ENCODE data around the gene STAT5A.

STAT5A gene

DNA sequence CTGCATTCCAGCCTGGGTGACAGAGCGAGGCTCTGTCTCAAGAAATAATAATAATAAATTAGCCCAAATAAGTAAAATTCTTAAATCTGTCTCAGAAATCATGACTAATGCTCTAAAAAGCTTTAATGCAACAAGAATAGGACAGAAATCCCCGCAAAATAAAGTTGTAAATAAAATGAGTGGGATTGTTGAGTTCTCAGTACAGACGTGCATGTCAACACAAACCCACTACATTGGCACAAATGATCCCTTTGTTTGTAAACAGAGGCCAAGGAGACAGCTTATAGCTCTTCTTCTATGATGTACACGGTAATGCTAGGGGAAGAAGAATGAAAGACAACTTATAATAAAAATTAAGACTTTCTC is 18.1 kb upstream of the STAT5A start:
- no peak for DNase-seq

DNA sequence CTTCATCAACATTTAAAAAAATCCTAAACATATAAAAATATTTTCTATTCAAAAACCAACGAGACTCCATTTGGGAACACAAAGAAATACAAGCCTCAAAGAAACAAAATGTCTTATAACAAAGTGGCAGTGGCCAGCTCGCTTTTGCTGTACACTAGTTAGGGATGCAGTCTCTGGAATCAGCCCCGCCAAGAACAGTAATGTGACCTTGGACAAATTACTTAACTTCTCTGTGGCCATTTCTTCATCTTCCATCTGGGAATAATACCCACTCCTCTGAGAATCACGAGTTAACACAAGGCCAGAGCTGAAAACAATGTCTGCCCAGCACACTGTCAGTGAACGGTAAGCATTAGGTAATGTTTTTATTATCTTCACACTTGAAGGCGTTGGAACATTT is 17.7 kb upstream of the STAT5A start:
- no peak for DNase-seq

DNA sequence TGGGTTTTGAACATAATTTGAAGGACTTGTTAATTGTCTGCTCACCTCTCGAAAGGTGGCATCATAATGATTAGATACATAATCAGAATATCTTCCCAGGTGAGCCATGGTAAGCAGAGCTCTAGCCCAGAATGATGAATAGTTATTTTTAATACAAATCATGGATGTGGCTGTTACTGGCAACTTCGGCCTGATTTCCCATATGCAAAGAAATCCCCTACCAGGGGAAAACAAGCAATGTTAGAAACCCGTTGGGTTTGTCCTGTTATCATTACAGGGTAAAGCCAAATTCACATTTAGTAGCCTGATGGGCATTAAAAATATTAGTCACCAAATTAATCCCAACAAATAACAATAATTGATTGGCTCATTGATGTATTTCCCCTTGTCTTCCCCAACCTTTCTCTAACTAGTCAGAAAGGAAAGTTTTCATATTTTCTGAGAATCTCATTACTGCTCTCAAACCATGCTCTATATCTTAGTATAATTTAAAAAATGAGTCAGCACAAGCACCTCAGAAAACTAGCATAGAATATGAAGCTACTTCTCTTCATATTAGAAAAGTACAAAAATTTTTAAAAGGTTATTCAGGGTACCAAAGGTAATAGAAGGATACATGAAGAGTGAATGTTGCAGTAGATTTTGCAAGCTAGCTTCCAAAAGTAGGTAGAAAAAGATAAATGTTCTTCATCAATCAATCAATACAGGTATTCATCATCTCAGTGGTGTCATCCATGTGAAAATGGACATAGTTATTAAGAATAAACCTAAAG is 17.1 kb upstream of the STAT5A start:
- DNase-seq = no peak

DNA sequence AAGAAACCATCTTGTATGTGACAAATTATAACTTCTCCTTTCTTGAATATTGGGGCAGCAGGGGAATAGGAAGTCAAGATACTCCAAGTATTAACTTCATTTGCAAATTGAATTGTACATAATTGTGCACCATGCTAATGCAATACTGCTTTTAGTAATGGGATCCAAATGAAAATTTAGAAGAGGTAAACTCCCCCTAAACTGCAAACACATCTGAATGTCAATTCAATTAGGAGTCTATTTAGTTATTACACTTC is 16.6 kb upstream of the STAT5A start:
- DNase-seq = no peak

DNA sequence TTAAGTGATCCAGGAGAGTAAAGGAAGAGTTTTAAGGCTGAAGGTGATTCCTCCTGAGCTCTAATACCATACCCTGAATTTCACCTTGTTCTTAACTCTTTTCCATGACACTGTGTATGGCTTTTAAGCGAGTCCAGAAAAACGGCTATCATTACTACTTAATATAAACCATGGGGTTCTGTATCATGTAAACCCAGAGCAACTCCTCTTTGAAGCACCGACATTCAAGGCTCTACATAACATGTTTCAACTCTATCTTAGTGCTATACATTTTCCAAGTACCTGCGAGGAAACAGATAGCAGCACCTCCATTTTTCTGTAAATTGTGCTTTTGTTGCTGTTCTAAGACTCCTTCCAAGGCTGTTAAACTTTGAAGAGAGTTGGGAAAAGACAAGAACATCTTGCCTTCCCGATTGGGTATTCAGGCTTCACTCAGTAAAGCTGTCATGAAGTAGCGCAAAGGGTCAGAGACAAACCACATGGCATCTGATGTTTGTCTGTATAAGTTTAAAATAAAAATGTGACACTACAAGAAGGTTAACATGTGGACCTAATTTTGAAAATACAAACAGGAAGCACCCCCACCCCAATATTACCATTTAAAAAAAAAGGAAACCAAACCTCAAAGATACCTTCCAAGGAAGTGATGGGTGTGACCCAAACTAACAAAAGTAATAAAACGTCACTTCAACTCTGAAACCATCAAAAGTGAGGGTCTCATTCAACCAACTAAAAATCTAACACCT is 16.0 kb upstream of the STAT5A start:
- DNase-seq = no peak

DNA sequence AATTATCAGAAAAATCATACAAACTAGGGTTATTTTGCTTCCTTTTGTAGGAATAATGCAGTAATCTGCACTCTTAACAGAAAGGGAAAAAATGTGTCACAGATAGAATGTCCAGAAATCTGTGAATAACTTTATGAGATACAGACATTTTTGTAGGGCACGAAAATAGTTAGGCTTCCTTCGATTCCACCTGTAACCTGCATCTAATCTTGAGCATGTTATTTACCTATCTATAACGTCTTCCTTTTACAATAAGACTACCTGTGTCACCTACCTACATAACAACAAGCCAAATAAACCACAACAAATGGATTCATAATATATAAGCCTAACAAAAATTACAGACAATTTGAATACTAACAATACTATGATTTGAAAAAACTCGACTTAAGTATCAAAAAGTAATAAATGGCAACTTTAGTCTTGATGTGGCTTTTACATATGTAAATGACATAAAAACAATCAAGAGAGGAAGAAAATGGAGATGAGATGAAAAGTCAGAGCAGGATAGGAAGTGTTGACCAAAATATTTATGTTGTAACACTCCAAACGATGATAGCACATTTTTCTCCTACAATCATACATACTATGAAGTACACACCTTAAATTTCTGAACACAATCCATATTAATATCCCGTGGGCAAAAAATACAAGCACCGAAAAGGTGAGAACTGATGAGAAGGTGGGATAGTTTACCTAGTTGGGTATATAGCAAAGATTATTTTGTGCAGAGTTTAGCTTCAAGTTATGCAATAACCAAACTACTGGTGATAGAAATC is 14.6 kb upstream of the STAT5A start:
- no peak for DNase-seq

DNA sequence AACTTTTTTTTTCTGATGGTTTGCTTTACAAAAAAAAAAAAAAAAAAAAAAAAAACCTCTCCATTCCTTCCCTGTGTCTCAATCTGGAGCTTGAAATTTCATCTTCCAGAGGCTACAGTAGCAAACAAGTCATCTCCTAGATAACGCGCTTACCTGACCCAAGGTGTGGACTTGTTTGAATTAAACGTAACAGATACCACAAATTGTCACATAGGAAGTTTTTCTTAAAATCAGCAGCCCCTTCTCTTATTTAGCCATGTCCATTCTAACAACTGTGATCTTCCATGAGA is 14.1 kb upstream of the STAT5A start:
- DNase-seq = no peak

DNA sequence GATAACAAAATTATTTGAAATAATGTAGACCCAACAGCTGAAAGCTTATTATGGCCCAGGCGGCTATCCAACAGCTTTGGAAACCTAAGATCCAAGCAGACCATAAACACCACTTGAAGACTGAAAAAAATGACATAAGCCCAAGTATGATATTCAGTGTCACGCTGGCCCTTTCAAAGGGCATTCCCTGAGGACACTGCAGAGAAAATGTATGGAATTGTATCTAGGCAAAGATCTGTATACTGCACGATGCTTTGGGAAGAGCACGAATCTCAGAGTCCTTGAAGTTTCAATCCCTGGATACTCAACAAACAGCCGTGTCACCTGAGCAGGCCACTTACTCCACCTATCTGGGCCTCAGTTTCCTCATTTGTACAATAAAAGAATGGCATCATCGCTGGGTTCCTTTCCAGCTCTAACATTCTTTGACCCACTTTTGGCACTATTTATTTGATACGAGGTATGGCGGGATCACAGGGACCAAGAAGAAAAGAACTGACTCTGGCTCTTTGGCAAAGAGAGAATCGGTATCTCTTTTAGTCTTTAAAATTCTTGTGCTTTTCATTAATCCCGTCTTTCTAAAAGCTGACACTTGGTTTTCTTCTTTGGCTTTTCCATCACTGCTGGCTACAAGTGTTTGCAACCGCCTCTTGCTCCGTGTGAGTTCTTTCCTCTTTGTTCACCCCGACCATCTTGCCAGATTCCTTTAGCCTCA is 13.3 kb upstream of the STAT5A start:
- no peak for DNase-seq

DNA sequence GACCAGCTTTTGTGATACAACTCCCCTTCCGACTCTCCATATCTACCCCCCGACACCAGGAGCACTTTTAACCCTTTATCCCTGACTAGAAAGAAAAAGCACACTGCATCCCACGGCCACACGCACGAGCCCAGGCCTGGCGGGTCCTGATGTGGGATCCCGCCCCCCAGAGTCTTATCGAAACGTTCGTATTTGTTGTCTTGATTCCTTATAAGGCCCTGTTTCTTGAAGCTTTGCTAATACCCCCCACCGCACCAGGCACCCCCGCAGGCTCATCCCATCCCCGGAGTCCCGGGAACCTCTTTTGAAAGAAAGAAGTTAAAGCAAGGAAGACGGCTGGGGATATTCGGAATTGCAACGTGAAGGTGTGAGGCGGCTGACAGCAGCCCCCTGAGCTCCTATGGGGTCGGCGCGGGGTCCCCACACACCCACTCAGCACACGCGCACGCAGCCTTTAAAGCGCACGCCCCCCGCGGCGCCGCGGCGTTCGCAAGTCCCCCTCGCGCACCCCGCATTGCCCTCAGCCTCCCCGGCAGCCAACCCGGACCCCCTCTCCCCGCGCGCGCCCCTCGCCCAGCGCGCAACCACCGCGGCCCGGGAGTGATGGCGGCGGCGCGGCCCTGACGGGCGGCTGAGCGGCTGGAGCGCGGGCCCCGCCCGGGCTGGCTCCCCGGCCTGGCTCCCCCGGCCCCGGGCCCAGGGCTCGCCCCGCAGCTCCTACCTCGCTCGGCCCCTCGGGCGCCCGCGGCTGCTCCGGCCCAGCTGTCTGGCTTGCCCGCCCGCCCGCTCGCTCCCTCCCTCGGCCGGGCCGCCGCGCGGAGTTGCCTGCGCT is 12.6 kb upstream of the STAT5A start:
- peak; percentile 18 for DNase-seq

DNA sequence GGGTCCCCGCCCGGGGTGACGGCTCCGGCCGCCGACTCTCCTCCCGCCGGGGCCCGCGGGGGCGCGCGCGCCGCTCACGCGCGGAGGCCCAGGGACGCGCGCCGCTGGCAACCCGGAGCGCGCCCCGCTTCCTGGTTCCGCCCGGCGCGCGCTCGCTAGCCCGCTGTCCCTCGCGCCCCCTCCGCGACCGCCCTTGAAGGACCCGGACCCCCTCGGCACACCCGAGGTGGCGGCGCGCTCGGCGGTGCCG is 12.0 kb upstream of the STAT5A start, which contains the start of gene STAT5B:
Gene STAT5B (minus strand): TSS at position 33 of the 250 bp plus-strand sequence. CDS start 44,264 bp downstream, outside the sequence.
- peak; percentile 46 for DNase-seq

DNA sequence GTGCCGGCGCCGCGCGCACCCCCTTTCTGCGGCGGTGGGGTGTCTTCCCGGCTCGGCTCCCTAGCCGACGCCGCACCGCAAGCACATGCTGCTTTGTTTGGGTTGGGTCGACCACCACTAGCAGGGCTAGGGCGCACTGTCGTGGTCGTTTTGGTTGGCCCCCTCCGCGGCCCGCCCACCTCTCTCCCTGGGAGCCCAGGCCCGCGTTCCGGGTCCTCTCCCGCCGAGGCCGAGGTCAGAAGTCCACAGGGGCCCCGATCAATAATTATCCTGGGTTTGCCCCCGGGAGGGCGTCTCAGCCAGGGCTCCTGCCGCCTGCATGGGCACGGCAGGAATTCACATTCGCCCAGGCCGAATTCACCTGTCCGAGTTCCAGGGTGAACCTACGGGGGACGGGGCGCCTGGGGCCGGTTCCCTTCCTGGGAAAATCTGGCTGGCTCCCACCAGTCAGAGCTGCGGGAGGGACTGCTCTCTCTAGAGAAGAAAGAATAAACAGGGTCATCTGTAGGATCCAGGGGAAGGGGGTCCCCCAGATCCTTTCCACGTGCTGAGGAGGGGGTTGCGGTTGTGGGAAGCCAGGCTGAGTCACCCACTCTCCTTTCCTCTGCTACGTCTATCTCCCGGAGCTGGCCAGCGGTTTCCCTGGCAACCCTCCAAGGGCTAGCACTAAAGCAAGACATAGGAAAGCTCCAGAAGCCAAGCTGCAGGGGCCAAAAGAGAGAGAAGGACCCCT is 11.5 kb upstream of the STAT5A start:
- DNase-seq = no peak

DNA sequence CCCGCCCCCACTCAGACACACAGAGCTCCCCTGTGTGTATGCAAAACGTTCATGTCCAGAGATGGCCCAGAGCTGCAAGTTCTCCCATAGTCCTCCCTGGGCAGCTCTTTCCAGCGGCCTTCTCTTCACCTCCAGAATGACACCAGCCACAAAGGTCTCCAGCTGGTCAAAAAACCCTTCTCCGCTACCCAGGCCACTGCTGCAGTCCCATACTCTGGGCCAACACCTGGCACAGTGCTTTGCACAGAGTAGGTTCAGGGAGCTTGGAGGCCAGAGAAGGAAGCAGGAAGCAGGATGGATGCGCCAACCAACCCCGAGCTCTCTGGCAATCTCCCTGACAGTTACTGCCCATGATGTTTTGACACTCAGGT is 11.0 kb upstream of the STAT5A start:
- no peak for DNase-seq

DNA sequence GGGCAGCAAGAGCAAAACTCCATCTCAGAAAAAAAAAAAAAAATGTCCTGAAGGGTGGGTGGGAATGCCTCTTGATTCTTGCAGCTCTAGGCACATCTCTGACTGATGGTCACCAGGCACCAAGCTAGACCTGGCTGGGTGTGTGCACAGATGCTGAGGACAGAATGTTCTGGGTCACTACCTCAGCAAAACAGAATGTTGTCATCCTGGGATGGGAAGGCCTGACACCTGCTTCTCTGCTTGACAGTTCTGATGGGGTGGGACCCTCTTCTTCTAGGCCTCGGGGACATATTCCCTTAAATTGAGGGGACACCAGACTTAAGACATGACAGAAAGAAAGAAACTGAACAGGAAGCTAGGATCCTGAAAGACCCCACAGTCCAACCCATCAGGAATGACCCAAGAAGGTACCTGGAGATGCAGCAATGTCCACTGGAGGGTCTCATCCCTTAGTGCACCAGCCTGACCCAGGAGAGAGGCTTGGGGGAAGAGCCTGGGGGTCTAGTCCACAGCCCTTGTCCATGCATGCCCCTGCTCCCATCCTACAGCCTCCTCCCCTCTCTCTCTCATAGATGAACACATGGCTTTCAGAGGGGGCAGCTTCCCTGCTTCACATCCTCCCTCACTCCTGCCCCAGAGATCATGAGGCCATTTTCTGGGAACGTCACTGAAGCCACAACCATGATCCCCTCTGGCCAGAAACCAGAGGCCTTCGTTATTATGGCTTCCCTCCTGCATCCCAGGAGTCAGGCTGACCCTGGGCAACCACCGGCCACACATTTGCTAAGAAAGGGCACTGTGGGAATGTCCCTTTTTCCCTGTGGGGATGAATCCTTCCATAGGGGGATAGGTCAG is 8.3 kb upstream of the STAT5A start:
- DNase-seq = no peak

DNA sequence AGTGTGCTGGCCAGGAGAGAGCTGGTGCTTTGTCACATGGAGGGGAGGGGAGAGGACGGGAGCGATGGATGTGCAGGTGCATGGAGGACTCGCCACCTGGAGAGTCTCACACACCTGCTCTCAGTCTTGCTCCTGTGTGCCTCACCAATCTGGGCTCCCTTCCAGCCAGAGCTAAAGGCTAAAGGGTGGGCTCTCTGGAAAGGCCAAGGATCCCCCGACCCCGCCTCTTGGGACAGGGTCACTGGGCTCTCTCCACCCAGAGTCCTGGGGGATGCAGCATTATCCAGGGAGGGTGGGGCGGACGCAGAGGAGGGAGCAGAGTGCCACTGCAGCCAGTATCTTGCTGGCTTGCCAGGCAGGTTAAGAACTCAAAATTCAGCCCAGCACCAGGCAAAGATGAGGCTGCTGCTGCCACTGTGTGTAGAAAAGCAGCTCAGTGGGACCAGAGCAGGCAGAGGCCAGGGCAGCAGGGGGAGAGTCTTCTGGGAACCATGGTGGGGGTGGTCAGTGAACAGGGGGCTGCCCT is 6.7 kb upstream of the STAT5A start:
- peak; percentile 7 for DNase-seq

DNA sequence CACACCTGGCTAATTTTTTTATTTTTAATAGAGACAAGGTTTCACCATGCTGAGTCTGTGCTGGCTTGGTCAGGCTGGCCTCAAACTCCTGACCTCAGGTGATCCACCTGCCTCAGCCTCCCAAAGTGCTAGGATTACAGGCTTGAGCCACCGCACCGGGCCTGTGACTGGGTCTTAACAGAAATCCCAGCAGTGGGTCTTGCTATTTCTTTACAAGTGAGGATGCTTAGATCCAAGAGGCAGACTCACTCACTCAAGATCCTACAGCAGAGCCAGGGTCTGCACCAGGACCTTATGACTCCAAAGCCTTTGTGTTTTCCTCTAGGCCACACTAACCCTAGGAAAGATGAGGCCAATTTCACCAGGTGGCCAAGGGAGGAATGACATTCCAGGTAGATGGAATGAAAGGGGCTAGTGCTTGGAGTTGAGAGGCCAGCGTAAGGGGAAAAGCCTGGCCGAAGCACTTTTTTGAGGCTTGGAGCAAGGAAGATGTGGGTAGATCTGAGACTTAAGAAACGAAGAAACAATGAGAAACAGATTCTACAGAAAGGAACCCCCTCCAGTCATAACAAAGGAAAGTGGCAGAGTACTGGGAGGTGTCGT is 5.7 kb upstream of the STAT5A start:
- no peak for DNase-seq

DNA sequence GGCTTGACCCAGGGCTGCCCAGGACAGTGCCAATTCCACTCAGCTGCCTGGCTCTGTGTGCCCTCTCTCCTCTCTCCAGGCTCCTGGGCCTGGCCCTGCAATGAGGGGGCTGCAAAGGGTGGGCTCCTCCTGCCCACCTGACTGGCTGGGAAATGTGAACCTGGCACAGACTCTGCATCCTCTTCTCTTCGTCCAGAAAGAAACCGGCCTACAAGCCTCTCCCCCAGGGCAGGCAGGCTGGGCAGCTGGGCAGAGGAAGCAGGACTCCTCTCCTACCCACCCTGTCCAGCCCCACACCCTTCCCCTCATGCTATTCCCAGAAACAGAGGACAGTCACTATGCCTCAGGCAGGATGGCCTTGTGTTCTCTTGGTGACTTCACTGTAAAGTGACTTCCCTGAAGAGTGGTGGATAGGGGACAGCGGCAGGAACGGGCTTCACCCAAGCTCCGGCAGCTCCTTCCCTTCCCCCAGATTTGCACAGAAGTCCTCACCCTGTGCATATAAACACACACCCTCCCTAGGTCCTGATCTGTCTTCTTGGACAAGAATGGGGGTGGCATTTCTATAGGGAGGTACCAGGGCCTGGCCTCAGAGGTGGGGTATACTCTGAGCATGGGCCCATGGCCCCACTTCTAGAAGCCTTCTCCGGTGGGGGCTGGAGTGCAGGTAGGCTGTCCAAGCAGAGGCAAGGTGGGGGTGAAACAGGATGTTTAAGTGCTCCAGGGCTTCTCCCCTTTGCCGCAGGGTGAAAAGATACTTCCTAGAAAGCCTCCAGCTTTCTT is 4.9 kb upstream of the STAT5A start:
- DNase-seq = peak; percentile 6

DNA sequence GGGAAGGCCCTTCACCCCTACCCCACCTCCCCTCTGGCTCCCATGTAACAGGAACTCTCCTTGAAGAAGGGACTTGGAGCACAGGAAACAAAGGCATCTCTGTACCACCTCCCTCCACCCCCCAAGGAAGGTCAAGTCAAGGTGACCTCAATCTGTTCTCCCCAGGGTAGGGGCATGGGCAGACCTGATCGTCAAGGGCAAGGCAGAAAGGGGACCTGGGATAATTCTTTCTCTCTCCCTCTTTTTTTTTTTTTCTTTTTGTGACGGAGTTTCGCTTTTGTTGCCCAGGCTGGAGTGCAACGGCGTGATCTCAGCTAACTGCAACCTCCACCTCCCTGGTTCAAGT is 4.3 kb upstream of the STAT5A start:
- no peak for DNase-seq

DNA sequence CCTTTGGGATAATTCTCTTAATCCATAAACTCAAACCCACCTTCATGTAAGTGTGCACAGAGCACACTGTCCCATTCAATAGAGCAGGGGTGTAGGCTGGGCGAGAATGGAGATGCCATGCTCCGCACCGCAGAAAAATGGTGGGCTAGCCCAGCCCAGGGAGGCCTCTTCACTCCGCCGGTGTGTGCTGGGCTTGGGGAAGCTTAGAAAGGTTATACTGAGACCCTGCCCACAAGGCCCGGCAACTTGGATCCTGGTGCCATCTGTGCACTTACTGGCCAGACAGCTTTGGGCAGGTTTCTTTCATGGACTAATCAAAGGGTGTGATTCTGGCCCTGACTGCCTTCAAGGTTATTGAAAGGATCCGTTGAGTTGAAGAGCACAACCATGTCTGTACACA is 3.7 kb upstream of the STAT5A start:
- DNase-seq = peak; percentile 7

DNA sequence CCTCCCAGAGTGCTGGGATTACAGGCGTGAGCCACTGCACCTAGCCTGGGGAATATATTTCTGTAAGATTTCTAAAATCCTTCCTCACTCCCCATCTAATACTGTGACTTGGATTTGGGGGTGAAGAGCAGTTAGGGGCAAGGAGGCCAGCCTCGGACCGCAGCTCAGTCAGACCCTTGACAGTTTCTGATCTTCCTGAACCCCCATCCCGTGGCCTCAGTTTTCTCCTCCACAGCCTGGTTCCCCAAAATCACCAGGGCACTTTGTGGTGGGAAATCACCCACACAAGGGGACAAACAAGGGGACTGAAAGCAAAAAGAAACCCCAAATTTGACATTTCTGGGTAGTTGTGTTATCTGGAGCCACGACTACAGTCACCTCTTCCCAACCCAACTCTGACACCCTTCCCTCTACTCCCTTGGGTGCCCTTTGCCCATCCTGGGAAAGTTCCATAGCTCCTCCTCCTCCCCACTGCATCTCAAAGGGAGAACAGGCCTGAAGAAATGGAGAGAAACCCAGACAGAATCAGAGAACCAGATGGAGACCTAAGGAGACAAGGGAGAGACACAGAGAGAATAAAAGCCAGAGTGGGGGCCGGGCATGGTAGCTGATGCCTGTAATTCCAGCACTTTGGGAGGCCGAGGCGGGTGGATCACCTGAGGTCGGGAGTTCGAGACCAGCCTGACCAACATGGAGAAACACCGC is 2.8 kb upstream of the STAT5A start:
- DNase-seq = no peak

Measured in activated CD4-positive, alpha-beta T cell treated with anti-CD3 and anti-CD28 coated beads for 1 hour (primary cell).